HEK293 (cell line): ENCODE results near the gene MAP3K9.

Experiments used
- CTCF ChIA-PET: fragments of 350-600 bp; formaldehyde crosslinking; extraction: SDS; loops from one replicate; lab custom pipeline; 2021; ENCODE audit warnings: antibody characterized with exemption; lab: Yijun Ruan, JAX
- POLR2A ChIA-PET: fragments of 300-600 bp; formaldehyde crosslinking; extraction: SDS; loops from one replicate; lab custom pipeline; 2020; ENCODE audit warnings: antibody characterized with exemption, inconsistent platforms; lab: Yijun Ruan, JAX
- H3K27ac ChIP-seq: fragments of 200-500 bp; sonication (Bioruptor generic); 2 replicates; pipeline ENCODE4 v1.5.1; 2014; ENCODE audit warnings: low read depth, low read length, control low read depth, inconsistent platforms; ENCODE audit errors: extremely low read depth
- H3K36me3 ChIP-seq, 2 experiments: fragments of 200-500 bp in 1 of 2; sonication (Bioruptor generic) in 1 of 2; 1 replicate in 1 of 2; 2 replicates in 1 of 2; pipeline ENCODE4 v1.5.1; 2014 to 2017; ENCODE audit warnings: inconsistent platforms in 2 of 2, low read length in 2 of 2; ENCODE audit not compliant: control insufficient read depth in 2 of 2, insufficient read depth in 1 of 2
- H3K4me1 ChIP-seq: fragments of 200-500 bp; sonication (Bioruptor generic); 2 replicates; pipeline ENCODE4 v1.5.1; 2014; ENCODE audit warnings: mild to moderate bottlenecking, low read length, inconsistent platforms; ENCODE audit not compliant: control insufficient read depth, insufficient read depth
- H3K4me3 ChIP-seq: 2 replicates; pipeline ENCODE4 v1.5.1; 2011; ENCODE audit warnings: low read depth, mild to moderate bottlenecking, control low read depth, low read length, moderate library complexity
- H3K9me3 ChIP-seq: fragments of 200-500 bp; sonication (Bioruptor generic); 2 replicates; pipeline ENCODE4 v1.5.1; 2014; ENCODE audit warnings: low read depth, low read length, inconsistent platforms; ENCODE audit not compliant: control insufficient read depth, insufficient read depth
- GLI4 ChIP-seq: fragments of 450-650 bp; formaldehyde crosslinking; IDR thresholded peaks from 2 replicates; pipeline ENCODE4 v1.5.1; 2016; ENCODE audit warnings: missing biosample characterization, missing genetic modification characterization
- IKZF3 ChIP-seq: fragments of 450-650 bp; IDR thresholded peaks from 2 replicates; pipeline ENCODE4 v1.5.0; 2018; ENCODE audit warnings: missing biosample characterization, mild to moderate bottlenecking, missing genetic modification characterization, moderate library complexity
- MEIS1 ChIP-seq: sonication (generic); formaldehyde crosslinking; IDR thresholded peaks from 2 replicates; pipeline ENCODE4 v1.8.1; 2022; ENCODE audit warnings: missing genetic modification reagents, mild to moderate bottlenecking, borderline replicate concordance
- PRDM2 ChIP-seq: fragments of 450-650 bp; formaldehyde crosslinking; IDR thresholded peaks from 2 replicates; pipeline ENCODE4 v1.5.1; 2016; ENCODE audit warnings: missing biosample characterization, missing genetic modification characterization, borderline replicate concordance
- TCF7L2 ChIP-seq: IDR thresholded peaks from 2 replicates; pipeline ENCODE4 v1.6.1; 2011; ENCODE audit warnings: low read depth, mild to moderate bottlenecking, inconsistent platforms, low read length, moderate library complexity, borderline replicate concordance
- TSHZ1 ChIP-seq: fragments of 450-650 bp; formaldehyde crosslinking; IDR thresholded peaks from 2 replicates; pipeline ENCODE4 v1.5.1; 2016; ENCODE audit warnings: missing biosample characterization, missing genetic modification characterization, borderline replicate concordance
- ZBTB21 ChIP-seq: fragments of 450-650 bp; formaldehyde crosslinking; IDR thresholded peaks from 2 replicates; pipeline ENCODE4 v1.5.1; 2017; ENCODE audit warnings: missing biosample characterization, missing genetic modification characterization
- ZFHX2 ChIP-seq: fragments of 450-650 bp; formaldehyde crosslinking; conservative IDR thresholded peaks from 2 replicates; pipeline ENCODE4 v1.5.1; 2016; ENCODE audit warnings: missing biosample characterization, missing genetic modification characterization
- ZNF155 ChIP-seq: fragments of 450-650 bp; formaldehyde crosslinking; IDR thresholded peaks from 2 replicates; pipeline ENCODE4 v1.5.1; 2016; ENCODE audit warnings: missing biosample characterization, missing genetic modification characterization
- ZNF335 ChIP-seq: fragments of 450-650 bp; formaldehyde crosslinking; conservative IDR thresholded peaks from 2 replicates; pipeline ENCODE4 v1.5.1; 2016; ENCODE audit warnings: missing biosample characterization, missing genetic modification characterization
- ZNF510 ChIP-seq: fragments of 450-650 bp; formaldehyde crosslinking; IDR thresholded peaks from 2 replicates; pipeline ENCODE4 v1.5.1; 2018; ENCODE audit warnings: mild to moderate bottlenecking, missing genetic modification characterization, missing biosample characterization; ENCODE audit not compliant: insufficient replicate concordance
- ZNF791 ChIP-seq: fragments of 450-650 bp; formaldehyde crosslinking; IDR thresholded peaks from 2 replicates; pipeline ENCODE4 v1.5.1; 2016; ENCODE audit warnings: missing biosample characterization, missing genetic modification characterization
- TF ChIP-seq, protein P1 (sequence below): sonication (generic); formaldehyde crosslinking; IDR thresholded peaks from 2 replicates; pipeline ENCODE4 v1.8.1; 2022; ENCODE audit warnings: mild to moderate bottlenecking, moderate library complexity, missing genetic modification reagents

MAP3K9 gene

DNA sequence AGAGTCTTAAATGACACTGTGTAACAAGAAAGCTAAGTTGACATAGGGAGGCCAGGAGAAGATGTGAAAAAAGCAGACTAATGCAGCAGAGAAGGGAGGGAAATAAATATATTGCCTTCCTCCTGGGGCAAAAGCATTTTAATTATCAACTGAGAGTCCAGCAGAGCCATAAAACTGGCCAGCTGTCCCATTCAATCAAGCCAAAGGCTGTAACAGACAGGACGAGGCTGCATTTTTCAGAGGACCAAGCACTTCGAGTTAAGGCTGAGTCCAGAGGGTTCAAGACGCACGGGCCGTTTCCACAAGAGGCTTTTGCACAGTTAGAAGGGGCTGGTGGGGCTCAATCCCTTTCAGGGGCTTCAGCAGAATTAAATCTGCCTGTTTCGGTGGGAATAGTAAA, 20.4 kb downstream of the MAP3K9 start:
- Histone ChIP-seq H3K4me3 (no peak overlapping the region), H3K27ac (no peak overlapping the region), H3K36me3 (peaks cover 0 to 20% of the 10 kb centered on the region in 2 experiments; a peak in 1 of 3 replicates), H3K4me1 (peaks cover 16% of the 10 kb centered on the region), H3K9me3 (no peaks in the 10 kb centered on the region)
- ChIA-PET CTCF (interaction anchor here (0.7 kb wide), 1 partner anchor 184 kb away, joined by 3 read pairs; no protein-coding TSS in a partner anchor), POLR2A (no interaction called here)
- TF ChIP-seq ZNF791 (tag by site-specific recombination) = no peak

- H3K36me3 ChIP-seq = no peaks in the 10 kb centered on the region
- CTCF ChIA-PET = no interaction called here
- POLR2A ChIA-PET = no interaction called here
- no peak overlapping the region for H3K4me3 ChIP-seq
- H3K9me3 ChIP-seq = no peaks in the 10 kb centered on the region
- no peak for TF ChIP-seq ZNF791 (tag by site-specific recombination)
- TF ChIP-seq ZFHX2 (tag by site-specific recombination) = no peak
- no peak for TF ChIP-seq ZNF510 (tag by site-specific recombination)
- no peak for TF ChIP-seq ZNF335 (tag by site-specific recombination)
- no peak for TF ChIP-seq GLI4 (tag by site-specific recombination)
- TF ChIP-seq, protein P1, sequence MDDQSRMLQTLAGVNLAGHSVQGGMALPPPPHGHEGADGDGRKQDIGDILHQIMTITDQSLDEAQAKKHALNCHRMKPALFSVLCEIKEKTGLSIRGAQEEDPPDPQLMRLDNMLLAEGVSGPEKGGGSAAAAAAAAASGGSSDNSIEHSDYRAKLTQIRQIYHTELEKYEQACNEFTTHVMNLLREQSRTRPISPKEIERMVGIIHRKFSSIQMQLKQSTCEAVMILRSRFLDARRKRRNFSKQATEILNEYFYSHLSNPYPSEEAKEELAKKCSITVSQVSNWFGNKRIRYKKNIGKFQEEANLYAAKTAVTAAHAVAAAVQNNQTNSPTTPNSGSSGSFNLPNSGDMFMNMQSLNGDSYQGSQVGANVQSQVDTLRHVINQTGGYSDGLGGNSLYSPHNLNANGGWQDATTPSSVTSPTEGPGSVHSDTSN (CRISPR knock-in tag) = no peak
- TF ChIP-seq PRDM2 (tag by site-specific recombination) = no peak
- no peak for TF ChIP-seq MEIS1
- TF ChIP-seq ZBTB21 (tag by site-specific recombination) = no peak
- TF ChIP-seq IKZF3 = no peak
- no peak for TF ChIP-seq ZNF155 (tag by site-specific recombination)
- no peak for TF ChIP-seq TSHZ1 (tag by site-specific recombination)
- TF ChIP-seq TCF7L2 = no peak
- peaks cover 16% of the 10 kb centered on the region for H3K4me1 ChIP-seq
- H3K27ac ChIP-seq = no peak overlapping the region
Measured at GRCh38 chr14:70785556-70785955, 23.8 kb downstream of the MAP3K9 start.
